ENCODE data around the gene TBX2.

Gene TBX2

DNA sequence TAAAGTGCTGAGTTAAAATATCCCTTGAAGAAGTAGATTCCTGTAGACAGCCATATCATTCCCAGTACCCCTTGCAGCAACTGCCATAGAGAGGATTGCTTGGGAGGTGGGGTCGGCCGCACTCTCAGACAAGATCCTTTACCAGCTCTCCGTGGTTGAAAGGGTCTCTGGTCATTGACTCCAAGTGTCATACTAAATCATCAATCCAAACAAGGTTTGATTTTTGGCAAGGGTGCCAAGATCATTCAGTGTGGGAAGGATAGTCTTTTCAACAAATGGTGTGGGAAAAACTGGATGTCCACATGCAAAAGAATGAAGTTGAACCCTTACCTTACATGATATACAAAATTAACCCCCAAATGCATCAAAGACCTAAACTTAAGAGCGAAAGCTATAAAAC is 21.8 kb downstream of the TBX2 start:
- no peaks in the 10 kb centered on the region for H3K9me2 ChIP-seq (replicated peaks; ENCODE audit: low read depth, low read length)
- no peaks in the 10 kb centered on the region for H3K27me3 ChIP-seq (ENCODE audit: insufficient read depth, low read length, poor library complexity, severe bottlenecking)
- no peak overlapping the region for H3K9ac ChIP-seq (ENCODE audit: low read depth, low read length, poor library complexity, severe bottlenecking)
- H3K9me3 ChIP-seq (ENCODE audit: insufficient read depth, low read depth, low read length) = no peaks in the 10 kb centered on the region
- H4K20me1 ChIP-seq (ENCODE audit: insufficient read depth, low read length, poor library complexity, severe bottlenecking) = no peaks in the 10 kb centered on the region
- H3K4me3 ChIP-seq (ENCODE audit: low read length, poor library complexity, severe bottlenecking) = no peak overlapping the region
- no peaks in the 10 kb centered on the region for H3K4me1 ChIP-seq (ENCODE audit: insufficient read depth, low read length, poor library complexity, severe bottlenecking)
- H3K4me2 ChIP-seq (ENCODE audit: low read depth, low read length, poor library complexity, severe bottlenecking) = no peak overlapping the region
- no peaks in the 10 kb centered on the region for H3F3A ChIP-seq (ENCODE audit: low read depth)
- TF ChIP-seq EZH2phosphoT487 (IDR thresholded peaks at IDR 0.05; ENCODE audit: borderline replicate concordance) (no peak), CTCF (conservative IDR thresholded peaks at IDR 0.05; ENCODE audit: low read length) (no peak)
- no peaks in the 10 kb centered on the region for H3K79me2 ChIP-seq (ENCODE audit: insufficient read depth, low read length)
- H3K36me3 ChIP-seq (ENCODE audit: insufficient read depth, low read length) = no peaks in the 10 kb centered on the region
- H2AFZ ChIP-seq (ENCODE audit: low read length) = no peak overlapping the region

- Histone ChIP-seq H3K79me2 (ENCODE audit: insufficient read depth, low read length) (no peaks in the 10 kb centered on the region), H3K4me1 (ENCODE audit: insufficient read depth, low read length, poor library complexity, severe bottlenecking) (no peaks in the 10 kb centered on the region), H3K9ac (ENCODE audit: low read depth, low read length, poor library complexity, severe bottlenecking) (no peak overlapping the region), H3K9me3 (ENCODE audit: insufficient read depth, low read depth, low read length) (no peaks in the 10 kb centered on the region), H4K20me1 (ENCODE audit: insufficient read depth, low read length, poor library complexity, severe bottlenecking) (no peaks in the 10 kb centered on the region), H3K36me3 (ENCODE audit: insufficient read depth, low read length) (no peaks in the 10 kb centered on the region), H3K9me2 (replicated peaks; ENCODE audit: low read depth, low read length) (no peaks in the 10 kb centered on the region), H3F3A (ENCODE audit: low read depth) (no peaks in the 10 kb centered on the region), H2AFZ (ENCODE audit: low read length) (no peak overlapping the region), H3K4me2 (ENCODE audit: low read depth, low read length, poor library complexity, severe bottlenecking) (no peak overlapping the region), H3K4me3 (ENCODE audit: low read length, poor library complexity, severe bottlenecking) (no peak overlapping the region), H3K27me3 (ENCODE audit: insufficient read depth, low read length, poor library complexity, severe bottlenecking) (no peaks in the 10 kb centered on the region)
- TF ChIP-seq EZH2phosphoT487 (IDR thresholded peaks at IDR 0.05; ENCODE audit: borderline replicate concordance) (no peak), CTCF (conservative IDR thresholded peaks at IDR 0.05; ENCODE audit: low read length) (no peak)
Observed at GRCh38 chr17:61422116-61422799, 22.6 kb downstream of the TBX2 start.

DNA sequence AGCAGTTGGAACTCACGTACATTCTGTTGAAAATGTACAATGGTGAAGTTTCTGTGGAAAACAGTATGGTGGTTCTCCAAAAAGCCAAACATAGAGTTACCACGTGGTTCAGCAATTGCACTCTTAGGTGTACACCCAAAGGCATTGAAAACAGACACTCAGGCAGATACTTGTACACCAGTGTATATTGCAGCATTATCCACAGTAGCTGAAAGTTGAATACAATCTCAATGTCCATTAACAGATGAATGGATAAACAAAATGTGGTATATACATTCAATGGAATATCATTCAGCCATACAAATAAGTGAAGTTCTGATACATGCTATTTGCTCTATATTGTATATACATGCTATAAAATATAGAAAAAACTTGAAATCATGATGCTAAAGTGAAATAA is 23.2 kb downstream of the TBX2 start:
- Histone ChIP-seq H3K9ac (ENCODE audit: low read depth, low read length, poor library complexity, severe bottlenecking) (no peak overlapping the region), H3K36me3 (ENCODE audit: insufficient read depth, low read length) (no peaks in the 10 kb centered on the region), H3K4me2 (ENCODE audit: low read depth, low read length, poor library complexity, severe bottlenecking) (no peak overlapping the region), H3K79me2 (ENCODE audit: insufficient read depth, low read length) (no peaks in the 10 kb centered on the region), H3K4me1 (ENCODE audit: insufficient read depth, low read length, poor library complexity, severe bottlenecking) (no peaks in the 10 kb centered on the region), H4K20me1 (ENCODE audit: insufficient read depth, low read length, poor library complexity, severe bottlenecking) (no peaks in the 10 kb centered on the region), H3K9me2 (replicated peaks; ENCODE audit: low read depth, low read length) (no peaks in the 10 kb centered on the region), H3K27me3 (ENCODE audit: insufficient read depth, low read length, poor library complexity, severe bottlenecking) (no peaks in the 10 kb centered on the region), H3K4me3 (ENCODE audit: low read length, poor library complexity, severe bottlenecking) (no peak overlapping the region), H2AFZ (ENCODE audit: low read length) (no peak overlapping the region), H3F3A (ENCODE audit: low read depth) (no peaks in the 10 kb centered on the region), H3K9me3 (ENCODE audit: insufficient read depth, low read depth, low read length) (no peaks in the 10 kb centered on the region)
- TF ChIP-seq CTCF (conservative IDR thresholded peaks at IDR 0.05; ENCODE audit: low read length) = no peak
- TF ChIP-seq EZH2phosphoT487 (IDR thresholded peaks at IDR 0.05; ENCODE audit: borderline replicate concordance) = no peak
